ENCODE data around the gene USP35.
"Not testable (repeated sequence)": the region's sequence is repeated elsewhere in the genome, so short reads cannot be mapped to it uniquely, and the experiment has no call there.

Gene USP35

DNA sequence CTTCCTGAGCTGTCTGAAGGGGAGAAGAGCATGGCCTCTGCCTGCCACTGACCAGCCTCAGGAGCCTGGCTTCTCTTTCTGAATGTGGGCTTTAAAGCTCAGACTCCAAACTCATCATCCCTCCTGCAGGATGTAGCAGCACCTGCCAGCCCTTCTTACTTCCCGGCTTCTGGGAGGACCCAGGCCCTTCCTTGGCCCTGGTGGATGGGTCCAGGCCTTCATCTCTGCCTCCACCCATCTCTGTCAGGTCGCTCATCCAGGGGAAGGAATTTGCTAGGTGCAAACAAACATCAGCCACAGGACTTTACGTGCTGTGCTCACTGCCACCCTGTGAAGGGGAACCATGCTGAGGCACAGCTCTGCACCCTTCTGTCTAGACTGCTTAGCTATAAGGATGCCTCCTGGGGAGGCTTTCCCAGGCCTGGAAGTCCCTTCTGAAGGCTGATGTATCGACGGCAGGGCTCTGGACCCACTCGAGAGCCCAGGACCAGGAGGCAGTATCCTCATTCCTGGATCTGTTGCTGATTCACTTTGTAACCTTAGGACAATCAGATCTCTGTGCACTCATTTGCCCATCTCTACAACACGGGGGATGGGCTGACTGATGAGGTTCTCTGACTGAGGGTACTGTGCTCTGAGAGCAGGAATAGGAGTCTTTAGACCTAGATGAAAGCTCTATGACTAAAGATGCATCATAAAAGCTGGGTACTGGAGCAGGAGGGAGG is 30.9 kb downstream of the USP35 start:
- H3K4me3 ChIP-seq (ENCODE audit: low read depth, low read length): no peak overlapping the region
- TF ChIP-seq, protein P1, sequence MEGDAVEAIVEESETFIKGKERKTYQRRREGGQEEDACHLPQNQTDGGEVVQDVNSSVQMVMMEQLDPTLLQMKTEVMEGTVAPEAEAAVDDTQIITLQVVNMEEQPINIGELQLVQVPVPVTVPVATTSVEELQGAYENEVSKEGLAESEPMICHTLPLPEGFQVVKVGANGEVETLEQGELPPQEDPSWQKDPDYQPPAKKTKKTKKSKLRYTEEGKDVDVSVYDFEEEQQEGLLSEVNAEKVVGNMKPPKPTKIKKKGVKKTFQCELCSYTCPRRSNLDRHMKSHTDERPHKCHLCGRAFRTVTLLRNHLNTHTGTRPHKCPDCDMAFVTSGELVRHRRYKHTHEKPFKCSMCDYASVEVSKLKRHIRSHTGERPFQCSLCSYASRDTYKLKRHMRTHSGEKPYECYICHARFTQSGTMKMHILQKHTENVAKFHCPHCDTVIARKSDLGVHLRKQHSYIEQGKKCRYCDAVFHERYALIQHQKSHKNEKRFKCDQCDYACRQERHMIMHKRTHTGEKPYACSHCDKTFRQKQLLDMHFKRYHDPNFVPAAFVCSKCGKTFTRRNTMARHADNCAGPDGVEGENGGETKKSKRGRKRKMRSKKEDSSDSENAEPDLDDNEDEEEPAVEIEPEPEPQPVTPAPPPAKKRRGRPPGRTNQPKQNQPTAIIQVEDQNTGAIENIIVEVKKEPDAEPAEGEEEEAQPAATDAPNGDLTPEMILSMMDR (IDR thresholded peaks at IDR 0.05; ENCODE audit: control insufficient read depth, extremely low read depth, insufficient read depth): no peak

GRCh38 chr11:78220218-78221157 is 31.8 kb downstream of the USP35 start:
- H3K4me3 ChIP-seq (ENCODE audit: low read depth, low read length): no peak overlapping the region
- no peak for DNase-seq (ENCODE audit: low read depth)
- TF ChIP-seq, protein P1 (IDR thresholded peaks at IDR 0.05; ENCODE audit: control insufficient read depth, extremely low read depth, insufficient read depth): no peak

More for the DNA sequence above, 30.9 kb downstream of the USP35 start:
- no peak for DNase-seq (ENCODE audit: low read depth)

DNA sequence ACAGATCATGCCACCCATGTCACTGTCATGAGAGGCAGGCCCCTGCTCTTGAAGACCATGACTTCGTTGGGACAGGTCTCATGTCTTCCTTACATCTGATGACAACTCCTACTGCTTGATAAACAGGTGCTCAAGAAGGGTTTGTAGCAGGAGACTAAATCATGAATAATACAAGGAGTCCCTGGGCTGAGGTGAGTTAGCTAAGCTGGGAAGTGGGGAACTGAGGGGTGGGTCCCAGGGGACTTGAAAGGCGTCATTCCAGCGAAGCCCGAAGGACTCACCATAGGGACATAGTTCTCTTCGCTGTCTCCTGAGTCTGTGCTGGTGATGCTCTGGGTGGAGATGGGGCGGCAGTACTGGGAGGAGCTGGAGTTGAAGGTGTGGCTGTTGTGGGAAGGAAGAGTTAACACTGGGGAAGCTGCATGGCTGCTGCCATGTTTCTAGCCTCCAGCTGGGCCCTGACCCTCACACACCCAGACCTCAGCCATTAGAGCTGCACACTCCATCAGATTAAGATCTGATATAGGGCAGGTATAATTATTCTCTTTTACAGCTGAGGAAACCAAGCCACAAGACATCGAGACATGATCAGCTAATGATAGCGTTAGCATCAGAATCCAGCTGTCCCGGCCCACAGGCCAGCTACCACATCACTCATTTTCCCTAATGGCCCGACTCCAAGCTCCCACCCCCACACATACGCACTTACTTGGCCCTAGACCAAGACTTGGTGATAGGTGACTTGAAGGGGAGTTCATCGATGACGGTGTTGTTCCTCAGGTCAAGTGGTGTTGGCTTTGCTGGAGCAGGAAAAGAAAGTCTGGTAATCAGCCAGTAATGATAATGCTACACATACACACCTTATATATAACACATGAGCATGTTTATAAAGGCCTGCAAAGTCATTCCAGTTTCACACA is 32.9 kb downstream of the USP35 start:
- TF ChIP-seq, protein P1 (IDR thresholded peaks at IDR 0.05; ENCODE audit: control insufficient read depth, extremely low read depth, insufficient read depth): no peak
- no peak for DNase-seq (ENCODE audit: low read depth)
- H3K4me3 ChIP-seq (ENCODE audit: low read depth, low read length): no peak overlapping the region

DNA sequence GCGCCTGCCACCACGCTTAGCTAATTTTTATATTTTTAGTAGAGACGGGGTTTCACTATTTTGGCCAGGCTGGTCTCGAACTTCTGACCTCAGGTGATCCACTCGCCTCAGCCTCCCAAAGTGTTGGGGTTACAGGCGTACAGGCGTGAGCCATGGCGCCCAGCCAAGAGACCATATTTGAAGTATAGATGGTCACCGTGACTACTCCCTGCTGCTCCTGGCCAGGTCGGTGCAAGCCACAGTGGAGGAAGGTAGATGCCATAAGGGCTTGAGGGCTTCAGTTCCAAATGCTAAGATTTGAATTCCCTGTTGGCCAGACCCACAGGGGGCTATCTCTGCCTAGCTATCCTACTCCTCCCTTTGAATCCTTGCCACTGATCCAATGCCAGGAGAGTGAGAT is 34.0 kb downstream of the USP35 start:
- not testable (repeated sequence) for DNase-seq (ENCODE audit: low read depth); H3K4me3 ChIP-seq (ENCODE audit: low read depth, low read length)

- no peak for DNase-seq (ENCODE audit: low read depth)
These were observed 34.7 kb downstream of the USP35 start for GRCh38 chr11:78223320-78223954.

DNA sequence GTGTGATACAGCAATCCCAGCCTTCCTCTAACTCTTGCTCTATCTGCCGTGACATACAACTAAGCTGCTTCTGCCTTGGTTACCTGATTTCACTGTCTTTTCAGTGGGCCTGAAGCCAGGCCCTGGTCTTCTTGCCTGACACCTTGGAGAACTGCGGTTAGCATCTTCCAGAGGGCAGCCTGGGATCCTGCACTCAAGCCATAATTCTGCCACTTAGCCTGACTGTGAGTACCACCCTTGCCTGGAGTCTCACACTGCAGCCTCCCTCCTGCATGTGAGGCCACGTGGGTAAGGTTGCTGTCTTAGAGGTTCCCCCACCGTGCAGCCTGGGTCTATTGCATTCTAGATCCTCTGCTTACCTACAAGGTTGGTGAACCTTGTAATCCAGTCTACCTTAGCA is 35.8 kb downstream of the USP35 start:
- no peak overlapping the region for H3K4me3 ChIP-seq (ENCODE audit: low read depth, low read length)
- TF ChIP-seq, protein P1 (IDR thresholded peaks at IDR 0.05; ENCODE audit: control insufficient read depth, extremely low read depth, insufficient read depth): no peak
- DNase-seq (ENCODE audit: low read depth): no peak

More at GRCh38 chr11:78223320-78223954, 34.7 kb downstream of the USP35 start:
- H3K4me3 ChIP-seq (ENCODE audit: low read depth, low read length): no peak overlapping the region
- TF ChIP-seq, protein P1 (IDR thresholded peaks at IDR 0.05; ENCODE audit: control insufficient read depth, extremely low read depth, insufficient read depth): no peak
